Dedifferentiated amniotic fluid mesenchymal stem cell (primary cell): ENCODE measurements around the gene PROM1.

Source experiments
- DNase-seq: peaks from one replicate; pipeline ENCODE4 v3.0.0-alpha.2; 2016; ENCODE audit errors: extremely low spot score

PROM1 gene

GRCh38 chr4:16110199-16110598 is 26.4 kb upstream of the PROM1 start:
- no peak for DNase-seq

- no peak for DNase-seq
Observed at GRCh38 chr4:16109256-16109655, 25.4 kb upstream of the PROM1 start.

- DNase-seq, result no peak
Observed at GRCh38 chr4:16106956-16107355, 23.1 kb upstream of the PROM1 start.

GRCh38 chr4:16104520-16104919 is 20.7 kb upstream of the PROM1 start:
- no peak for DNase-seq

- no peak for DNase-seq
Observed at GRCh38 chr4:16102356-16102755, 18.5 kb upstream of the PROM1 start.

GRCh38 chr4:16100833-16101232 is 17.0 kb upstream of the PROM1 start:
- no peak for DNase-seq

GRCh38 chr4:16092682-16093319 is 9.0 kb upstream of the PROM1 start:
- DNase-seq, result no peak

- DNase-seq, result no peak
Observed at GRCh38 chr4:16090096-16090705, 6.4 kb upstream of the PROM1 start.

- no peak for DNase-seq
Observed at GRCh38 chr4:16089156-16089555, 5.3 kb upstream of the PROM1 start.

GRCh38 chr4:16088601-16089000 is 4.8 kb upstream of the PROM1 start:
- no peak for DNase-seq

GRCh38 chr4:16085822-16086221 is 2.0 kb upstream of the PROM1 start:
- DNase-seq, result no peak

- DNase-seq, result no peak
Observed at GRCh38 chr4:16082426-16083240, 1.2 kb downstream of the PROM1 start.

GRCh38 chr4:16082041-16082425 is 1.8 kb downstream of the PROM1 start:
- no peak for DNase-seq

GRCh38 chr4:16079046-16079445 is 4.8 kb downstream of the PROM1 start:
- no peak for DNase-seq

- DNase-seq, result no peak
Observed at GRCh38 chr4:16078195-16078760, 5.5 kb downstream of the PROM1 start.

- DNase-seq, result no peak
Observed at GRCh38 chr4:16077786-16078185, 6.0 kb downstream of the PROM1 start.

- DNase-seq, result no peak
Observed at GRCh38 chr4:16075975-16076757, 7.7 kb downstream of the PROM1 start.

GRCh38 chr4:16075061-16075460 is 8.8 kb downstream of the PROM1 start:
- DNase-seq, result no peak

GRCh38 chr4:16072168-16072567 is 11.7 kb downstream of the PROM1 start:
- DNase-seq, result no peak

GRCh38 chr4:16070203-16070602 is 13.6 kb downstream of the PROM1 start:
- DNase-seq, result no peak

GRCh38 chr4:16067515-16067914 is 16.3 kb downstream of the PROM1 start:
- DNase-seq, result no peak

GRCh38 chr4:16066586-16067128 is 17.2 kb downstream of the PROM1 start:
- no peak for DNase-seq
